ENCODE data around the gene OSBPL8.
"Not testable (repeated sequence)": the region's sequence is repeated elsewhere in the genome, so short reads cannot be mapped to it uniquely, and the experiment has no call there.

The OSBPL8 gene

DNA sequence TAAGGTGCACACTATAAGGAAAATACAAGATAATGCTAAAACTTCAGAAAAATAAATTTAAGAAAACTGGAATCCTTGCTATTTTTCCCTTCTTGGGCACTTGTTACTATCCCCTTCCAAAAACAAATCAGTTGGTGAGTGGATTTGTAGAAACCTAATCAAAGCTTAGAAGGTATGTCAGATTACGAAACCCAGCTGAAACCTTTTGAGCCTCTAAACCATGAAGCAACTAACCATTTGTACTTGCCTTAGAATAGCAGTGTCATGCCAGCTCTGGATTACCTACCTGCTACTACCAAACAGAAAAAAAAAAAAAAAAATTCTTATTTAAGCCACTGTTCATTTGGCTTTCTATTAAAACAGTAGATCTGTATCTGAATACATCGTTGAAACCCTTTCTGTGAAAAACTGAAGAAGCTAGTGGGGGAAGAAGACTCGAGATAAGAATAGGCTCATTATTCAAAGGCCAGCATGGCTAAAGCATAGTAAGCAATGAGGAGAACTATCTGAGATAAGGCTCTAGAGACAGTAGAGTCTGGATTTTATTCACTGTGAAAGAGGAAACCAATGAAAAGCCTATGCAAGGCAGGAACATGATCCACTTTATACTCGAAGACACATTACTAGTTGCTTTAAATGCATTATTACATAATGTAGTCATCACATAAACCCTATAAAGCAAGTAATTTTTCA is 30.2 kb downstream of the OSBPL8 start:
- DNase-seq (ENCODE audit: low read depth in 3 of 3) = no peak

DNA sequence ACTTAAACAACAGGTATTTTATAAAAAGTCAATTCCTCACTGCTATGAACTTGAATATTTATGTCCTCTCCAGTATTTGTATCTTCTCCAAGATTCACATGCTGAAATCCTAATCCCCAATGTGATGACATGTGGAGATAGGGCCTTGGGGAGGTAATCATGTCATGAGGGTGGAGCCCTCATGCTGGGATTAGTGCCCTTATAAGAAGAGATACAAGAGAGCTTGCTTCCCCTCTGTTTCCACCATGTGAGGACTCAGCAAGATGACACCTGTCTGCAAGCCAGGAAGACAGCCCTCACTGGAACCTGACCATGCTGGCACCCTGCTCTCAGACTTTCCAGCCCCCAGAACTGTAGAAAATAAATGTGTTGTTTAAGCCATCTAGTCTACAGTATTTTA is 36.2 kb downstream of the OSBPL8 start:
- DNase-seq (ENCODE audit: low read depth in 3 of 3) = no peak

DNA sequence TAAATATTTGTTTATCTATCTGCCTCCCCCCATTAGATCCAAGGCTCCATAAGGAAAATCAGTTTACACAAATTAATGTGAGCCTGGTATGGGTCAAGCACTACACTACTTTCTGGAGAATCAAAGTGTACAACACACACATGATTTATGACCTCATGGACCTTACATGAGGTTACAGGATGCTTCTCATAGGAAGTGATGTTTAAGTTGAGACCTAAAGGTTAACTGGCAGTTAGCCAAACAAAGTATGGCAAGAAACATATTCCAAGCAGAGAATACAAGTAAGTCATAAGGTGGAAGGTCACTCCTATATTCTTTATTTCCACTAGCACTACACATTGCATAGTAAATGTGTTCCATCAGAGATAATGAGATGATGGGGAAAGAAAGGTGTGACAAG is 39.2 kb downstream of the OSBPL8 start:
- DNase-seq (ENCODE audit: low read depth in 3 of 3) = no peak

DNA sequence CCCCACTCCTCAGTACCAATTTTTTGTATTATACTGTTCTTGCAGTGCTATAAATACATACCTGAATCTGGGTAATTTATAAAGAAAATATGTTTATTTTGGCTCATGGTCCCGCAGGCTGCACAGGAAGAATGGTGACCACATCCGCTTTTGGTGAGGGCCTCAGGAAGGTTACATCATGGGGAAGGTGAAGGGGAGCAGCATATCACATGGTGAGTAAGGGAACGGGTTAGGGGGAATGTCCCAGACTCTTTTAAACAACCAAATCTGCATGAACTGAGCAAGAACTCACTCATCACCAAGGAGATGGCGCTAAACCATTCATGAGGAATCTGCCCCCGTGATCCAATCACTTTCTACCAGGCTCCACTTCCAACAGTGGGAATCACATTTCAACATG is 40.0 kb downstream of the OSBPL8 start:
- DNase-seq (ENCODE audit: low read depth in 3 of 3) = no peak

- DNase-seq (ENCODE audit: low read depth in 3 of 3) = no peak
Measured at GRCh38 chr12:76518699-76519098, 40.9 kb downstream of the OSBPL8 start.

DNA sequence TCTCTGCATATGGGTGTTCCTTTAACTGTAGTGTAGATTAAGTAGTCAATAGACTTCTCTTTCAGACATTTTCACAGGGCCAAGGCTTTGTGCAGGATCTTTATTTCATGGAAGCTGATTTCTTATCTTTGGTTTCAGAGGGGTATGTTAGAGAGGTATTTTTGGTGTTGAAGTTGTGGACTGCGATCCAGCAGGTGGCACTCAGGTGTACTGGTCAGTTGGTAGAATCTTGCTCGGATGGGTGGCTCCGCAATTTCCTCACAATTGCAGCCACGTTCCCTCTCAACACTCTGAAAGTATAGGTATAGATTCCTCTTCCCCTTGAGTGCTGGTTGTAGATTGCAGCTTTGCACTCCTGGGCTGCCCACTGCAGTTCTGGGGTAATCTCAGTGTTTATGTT is 44.3 kb downstream of the OSBPL8 start:
- DNase-seq (ENCODE audit: low read depth in 3 of 3) = no peak

DNA sequence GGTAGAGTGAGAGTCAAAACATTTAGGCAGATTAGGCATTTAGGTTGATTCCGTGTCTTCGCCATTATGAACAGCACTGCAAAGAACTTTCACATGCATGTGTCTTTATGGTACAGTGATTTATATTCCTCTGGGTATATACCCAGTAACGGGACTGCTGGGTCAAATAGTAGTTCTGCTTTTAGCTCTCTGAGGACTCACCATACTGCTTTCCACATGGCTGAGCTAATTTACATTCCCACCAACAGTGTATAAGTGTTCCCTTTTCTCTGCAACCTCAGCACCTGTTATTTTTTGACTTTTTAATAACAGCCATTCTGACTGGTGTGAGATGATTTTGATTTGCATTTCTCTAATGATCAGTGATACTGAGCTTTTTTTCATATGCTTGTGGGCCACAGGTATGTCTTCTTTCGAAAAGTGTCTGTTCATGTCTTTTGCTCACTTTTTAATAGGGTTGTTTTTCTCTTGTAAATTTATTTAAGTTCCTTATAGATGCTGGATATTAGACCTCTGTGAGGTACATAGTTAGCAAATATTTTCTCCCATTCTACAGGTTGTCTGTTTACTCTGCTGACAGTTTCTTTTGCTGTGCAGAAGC is 48.4 kb downstream of the OSBPL8 start:
- not testable (repeated sequence) for DNase-seq (ENCODE audit: low read depth in 3 of 3)

GRCh38 chr12:76508128-76508980 is 51.2 kb downstream of the OSBPL8 start:
- no peak for DNase-seq (ENCODE audit: low read depth in 3 of 3)

- DNase-seq (ENCODE audit: low read depth in 3 of 3) = no peak
Measured at GRCh38 chr12:76506149-76506548, 53.4 kb downstream of the OSBPL8 start.

- no peak for DNase-seq (ENCODE audit: low read depth in 3 of 3)
Measured at GRCh38 chr12:76505050-76505449, 54.5 kb downstream of the OSBPL8 start.

- DNase-seq (ENCODE audit: low read depth in 3 of 3) = no peak
Measured at GRCh38 chr12:76504606-76505005, 55.0 kb downstream of the OSBPL8 start.

GRCh38 chr12:76503957-76504356 is 55.6 kb downstream of the OSBPL8 start:
- DNase-seq (ENCODE audit: low read depth in 3 of 3) = no peak

GRCh38 chr12:76501390-76501789 is 58.2 kb downstream of the OSBPL8 start:
- DNase-seq (ENCODE audit: low read depth in 3 of 3) = no peak

DNA sequence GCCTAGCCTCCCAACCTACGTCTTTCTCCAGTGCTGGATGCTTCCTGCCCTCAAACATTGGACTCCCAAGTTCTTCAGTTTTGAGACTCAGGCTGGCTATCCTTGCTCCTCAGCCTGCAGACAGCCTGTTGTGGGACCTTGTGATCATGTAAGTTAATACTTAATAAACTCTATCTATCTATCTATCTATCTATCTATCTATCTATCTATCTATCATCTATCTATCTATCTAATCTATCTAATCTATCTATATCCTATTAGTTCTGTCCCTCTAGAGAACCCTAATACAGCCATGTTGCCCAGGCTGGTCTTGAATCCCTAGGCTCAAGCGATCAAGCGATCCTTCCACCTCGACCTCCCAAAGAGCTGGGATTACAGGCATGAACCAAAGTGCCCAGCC is 60.4 kb downstream of the OSBPL8 start:
- not testable (repeated sequence) for DNase-seq (ENCODE audit: low read depth in 3 of 3)

DNA sequence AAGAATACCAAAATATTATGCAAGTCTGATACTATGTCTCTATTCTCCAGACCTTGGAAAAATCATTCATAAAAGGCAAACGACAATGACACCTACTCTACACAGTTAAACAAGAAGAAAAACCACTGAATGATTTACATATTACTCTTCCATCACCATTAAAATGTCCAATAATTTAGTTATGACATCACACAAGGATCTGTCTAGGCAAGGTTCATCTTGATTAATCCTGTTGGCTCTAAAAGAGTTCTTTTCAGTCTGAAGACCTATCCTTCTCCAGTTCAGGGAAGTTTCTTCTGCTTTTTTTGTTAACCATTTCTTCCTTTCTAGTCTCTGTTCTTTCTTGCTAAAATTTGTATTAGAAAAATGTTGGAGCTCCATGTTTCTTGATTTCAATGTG is 64.0 kb downstream of the OSBPL8 start:
- DNase-seq (ENCODE audit: low read depth in 3 of 3) = no peak

- DNase-seq (ENCODE audit: low read depth in 3 of 3) = no peak
Measured at GRCh38 chr12:76491292-76491691, 68.3 kb downstream of the OSBPL8 start.

DNA sequence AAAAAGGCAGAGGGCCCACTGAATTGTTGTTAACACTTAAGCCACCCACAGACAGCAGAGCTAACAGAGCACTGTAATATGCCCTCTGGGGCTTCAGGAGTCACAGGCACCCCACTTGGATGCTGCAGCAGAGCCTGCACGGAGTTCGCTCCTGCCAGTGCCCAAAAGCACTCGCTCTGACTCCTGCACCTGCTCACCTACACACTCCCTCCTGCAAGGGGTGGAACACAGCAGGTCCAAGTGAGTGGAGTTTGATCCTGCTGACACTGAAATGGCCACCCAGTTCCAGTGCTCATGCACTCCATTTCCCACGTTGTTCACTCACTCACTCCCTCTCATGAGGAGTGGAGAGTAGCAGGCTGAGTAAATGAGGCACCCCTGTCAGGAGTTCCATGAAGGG is 68.8 kb downstream of the OSBPL8 start:
- DNase-seq (ENCODE audit: low read depth in 3 of 3) = no peak

DNA sequence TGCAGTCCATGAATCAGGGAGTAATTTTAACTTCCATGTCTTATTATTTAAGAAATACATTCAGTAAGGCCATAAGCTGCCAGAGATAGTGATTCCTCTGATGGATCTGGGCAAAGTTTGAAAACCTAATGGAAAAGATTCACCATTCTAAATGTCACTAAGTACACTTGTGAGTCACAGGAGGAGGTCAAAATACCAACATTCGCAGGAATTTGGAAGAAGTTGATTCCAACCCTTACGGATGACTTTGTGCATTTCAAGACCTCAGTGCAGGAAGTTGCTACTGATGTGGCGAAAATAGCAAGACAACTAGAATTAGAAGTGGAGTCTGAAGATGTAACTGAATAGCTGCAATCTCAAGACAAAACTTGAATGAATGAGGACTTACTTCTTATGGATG is 69.8 kb downstream of the OSBPL8 start:
- no peak for DNase-seq (ENCODE audit: low read depth in 3 of 3)

- no peak for DNase-seq (ENCODE audit: low read depth in 3 of 3)
Measured at GRCh38 chr12:76486011-76486410, 73.6 kb downstream of the OSBPL8 start.

GRCh38 chr12:76480796-76481195 is 78.8 kb downstream of the OSBPL8 start:
- DNase-seq (ENCODE audit: low read depth in 3 of 3) = no peak

DNA sequence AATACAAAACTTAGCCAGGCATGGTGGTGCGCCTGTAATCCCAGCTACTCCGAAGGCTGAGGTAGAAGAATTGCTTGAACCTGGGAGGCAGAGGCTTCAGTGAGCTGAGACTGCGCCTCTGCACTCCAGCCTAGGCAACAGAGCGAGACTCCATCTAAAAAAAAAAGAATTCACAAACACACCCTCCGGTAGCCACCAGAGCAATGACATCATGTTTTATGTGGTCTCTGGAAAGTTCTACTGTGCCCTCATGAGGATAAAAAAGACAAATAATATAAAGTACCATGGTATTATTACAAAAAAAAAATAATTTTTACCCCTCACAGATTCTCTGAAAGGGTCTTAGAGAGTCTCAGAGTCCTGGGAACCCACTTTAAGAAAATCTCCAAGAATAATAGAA is 81.5 kb downstream of the OSBPL8 start:
- DNase-seq (ENCODE audit: low read depth in 3 of 3) = no peak

GRCh38 chr12:76472862-76473261 is 86.7 kb downstream of the OSBPL8 start:
- DNase-seq (ENCODE audit: low read depth in 3 of 3) = not testable (repeated sequence)

- DNase-seq (ENCODE audit: low read depth in 3 of 3) = no peak
Measured at GRCh38 chr12:76471579-76471978, 88.0 kb downstream of the OSBPL8 start.

Measured in stimulated activated CD4-positive, alpha-beta T cell treated with anti-CD3 and anti-CD28 coated beads, TNF-alpha, amount 100 ng/mL, for 4 hours (primary cell).